Medulla oblongata (tissue), 1 donor: Measurements from ENCODE around the gene MT2A.

Source experiments
- DNase-seq: peaks from one replicate; pipeline ENCODE4 v3.0.0-alpha.2; 2015; ENCODE audit errors: extremely low spot score

Gene MT2A

GRCh38 chr16:56600398-56600999 is 7.9 kb upstream of the MT2A start:
- peak; percentile 89 for DNase-seq

GRCh38 chr16:56601325-56601724 is 7.1 kb upstream of the MT2A start:
- no peak for DNase-seq

DNA sequence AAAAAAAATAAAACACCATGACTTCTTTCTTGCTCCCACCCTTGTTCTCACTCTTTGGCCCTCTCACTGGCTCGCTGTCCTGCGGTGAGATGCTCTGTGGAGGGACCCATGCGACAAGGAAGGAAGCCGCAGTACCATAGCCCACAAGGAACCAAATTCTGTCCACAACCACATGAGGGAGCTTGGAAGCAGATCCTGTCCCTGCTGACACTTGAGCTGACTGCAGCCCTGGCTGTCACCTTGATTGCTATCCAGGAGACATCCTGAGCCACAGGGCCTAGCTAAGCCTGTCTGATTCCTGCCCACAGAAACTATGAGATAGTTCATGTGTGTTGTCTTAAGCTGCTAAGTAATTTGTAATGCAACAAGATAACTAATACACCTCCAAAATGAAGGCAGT is 4.8 kb upstream of the MT2A start:
- DNase-seq, result peak; percentile 74

GRCh38 chr16:56604966-56605365 is 3.4 kb upstream of the MT2A start:
- DNase-seq, result no peak

DNA sequence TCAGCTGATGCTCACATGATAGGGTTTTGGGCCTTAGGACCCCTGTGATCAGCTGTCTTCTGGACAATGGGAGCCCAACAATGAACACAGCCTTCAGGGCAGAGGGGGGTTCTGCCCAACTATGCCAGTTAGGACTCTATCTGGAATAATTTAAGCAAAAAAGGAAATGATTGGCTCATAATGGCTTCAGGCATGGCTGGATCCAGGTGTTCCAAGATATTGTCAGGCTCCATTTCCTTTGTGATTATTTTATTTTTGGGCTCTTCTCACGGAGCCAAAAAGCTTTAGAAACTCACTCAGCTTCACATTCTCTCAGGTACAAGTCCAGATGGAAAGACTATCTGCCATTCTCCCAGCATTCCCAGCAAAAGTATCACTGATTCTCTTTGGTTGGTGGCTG is 2.9 kb upstream of the MT2A start:
- no peak for DNase-seq

DNA sequence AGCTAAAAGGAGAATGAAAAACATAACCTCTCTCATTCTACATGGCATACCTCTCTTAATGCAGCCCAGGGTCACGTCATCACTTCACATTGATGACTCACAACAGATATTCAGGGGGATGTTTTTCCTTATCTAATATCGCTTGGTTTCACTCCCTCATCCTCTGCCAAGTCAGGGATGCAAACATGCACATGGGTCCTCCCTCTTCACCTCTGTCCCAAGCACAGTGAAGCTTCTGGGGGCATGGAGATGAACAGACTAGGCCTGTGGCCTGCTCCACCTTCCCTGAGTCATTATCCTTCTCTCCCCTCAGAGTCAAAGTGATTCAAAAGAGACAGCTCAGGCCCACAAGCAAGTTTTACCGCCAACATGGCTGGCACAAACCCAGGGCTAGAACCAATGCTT is 2.3 kb upstream of the MT2A start:
- no peak for DNase-seq

GRCh38 chr16:56606476-56607108 is 1.8 kb upstream of the MT2A start:
- DNase-seq, result peak; percentile 50

DNA sequence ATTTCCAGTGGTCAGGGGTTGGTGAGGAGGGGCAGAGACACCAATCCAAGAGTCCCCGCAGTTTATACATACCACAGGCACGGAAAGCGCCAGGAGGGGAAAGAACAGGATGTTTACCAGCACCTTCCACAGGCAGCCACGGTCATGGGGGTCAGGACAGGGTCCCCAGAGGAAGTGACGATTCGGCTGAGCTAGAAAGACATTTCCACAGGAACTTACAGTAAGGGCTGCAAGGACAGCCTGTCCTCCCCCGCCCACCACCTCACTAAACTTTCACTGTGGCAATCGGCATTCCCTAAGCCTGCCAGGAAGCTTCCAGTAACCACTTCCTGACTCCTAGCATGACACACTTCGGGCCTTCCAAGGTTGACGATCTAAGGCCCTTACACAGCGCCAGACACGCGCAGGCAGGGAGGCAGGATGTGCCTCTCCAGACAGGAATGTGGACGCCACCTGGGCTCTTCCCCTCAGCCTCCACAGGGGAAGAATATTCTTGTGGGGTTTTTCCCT is 1.2 kb upstream of the MT2A start:
- DNase-seq, result peak; percentile 47

GRCh38 chr16:56607675-56608042 is 725 bp upstream of the MT2A start:
- peak; percentile 23 for DNase-seq

DNA sequence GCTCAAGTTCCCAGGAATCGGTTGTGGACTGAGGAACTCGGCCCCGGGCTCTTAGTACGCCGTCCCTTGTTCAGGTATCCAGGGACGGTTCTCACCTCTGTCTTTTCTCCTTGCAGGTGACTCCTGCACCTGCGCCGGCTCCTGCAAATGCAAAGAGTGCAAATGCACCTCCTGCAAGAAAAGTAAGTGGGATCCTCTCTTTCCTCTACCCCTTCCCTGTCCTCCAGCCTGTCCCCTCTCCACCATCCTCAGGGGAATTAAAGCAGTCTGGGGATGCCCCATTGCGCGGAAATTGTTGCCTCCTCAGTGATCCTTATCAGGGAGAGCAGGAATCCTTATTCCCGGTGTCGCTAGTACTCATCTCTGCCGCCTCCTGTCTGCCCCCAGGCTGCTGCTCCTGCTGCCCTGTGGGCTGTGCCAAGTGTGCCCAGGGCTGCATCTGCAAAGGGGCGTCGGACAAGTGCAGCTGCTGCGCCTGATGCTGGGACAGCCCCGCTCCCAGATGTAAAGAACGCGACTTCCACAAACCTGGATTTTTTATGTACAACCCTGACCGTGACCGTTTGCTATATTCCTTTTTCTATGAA is 585 bp downstream of the MT2A start:
- no peak for DNase-seq

DNA sequence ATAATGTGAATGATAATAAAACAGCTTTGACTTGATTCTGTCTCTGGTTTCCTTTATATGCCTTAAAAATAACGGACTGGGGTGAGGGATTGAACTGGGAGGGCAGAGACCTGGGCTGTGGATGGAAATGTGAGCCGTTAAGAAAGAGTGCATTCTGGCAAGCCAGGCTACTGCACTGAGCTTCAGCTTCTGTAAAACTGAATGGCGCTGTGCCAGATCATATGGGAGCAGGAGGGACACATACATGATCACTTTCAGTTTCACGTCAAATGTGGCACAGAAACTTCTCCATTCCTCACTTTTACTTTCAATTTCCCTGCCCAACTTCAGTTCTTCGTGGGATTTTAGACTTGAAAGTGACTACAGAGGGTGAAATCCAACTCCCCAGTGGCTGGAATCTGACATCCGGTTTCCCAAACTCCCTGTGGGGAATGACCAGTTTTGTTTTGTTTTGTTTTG is 1.1 kb downstream of the MT2A start:
- peak; percentile 92 for DNase-seq

GRCh38 chr16:56610017-56610608 is 1.7 kb downstream of the MT2A start:
- peak; percentile 75 for DNase-seq

- no peak for DNase-seq
Measured at GRCh38 chr16:56610609-56611111, 2.3 kb downstream of the MT2A start.

DNA sequence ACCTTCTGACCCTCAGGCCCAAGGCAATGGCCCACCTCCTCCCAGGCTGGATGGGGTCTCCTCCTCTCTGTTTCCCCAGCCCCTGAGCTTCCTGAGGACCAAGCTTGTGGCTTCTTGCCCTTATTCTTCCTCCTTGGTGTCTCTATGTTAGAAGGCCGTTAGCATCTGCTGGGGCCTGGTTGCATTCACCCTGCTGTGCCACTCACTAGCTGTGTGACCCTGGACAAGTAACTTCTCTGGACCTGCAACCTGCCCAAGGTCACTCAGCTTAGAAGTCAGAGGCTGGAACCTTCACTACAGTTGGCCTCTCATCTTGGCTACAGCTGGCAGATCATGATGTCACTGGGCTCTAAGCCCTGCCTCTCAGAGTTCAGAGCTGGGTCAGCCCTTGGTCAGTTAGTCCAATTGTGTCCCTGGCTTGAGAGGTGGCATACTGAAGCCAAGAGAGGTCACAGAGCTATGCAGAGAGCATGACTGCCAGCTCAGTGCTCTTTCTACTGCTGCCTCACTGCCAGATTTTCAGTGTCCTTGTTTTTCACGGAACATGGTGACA is 3.0 kb downstream of the MT2A start:
- DNase-seq, result peak; percentile 82

DNA sequence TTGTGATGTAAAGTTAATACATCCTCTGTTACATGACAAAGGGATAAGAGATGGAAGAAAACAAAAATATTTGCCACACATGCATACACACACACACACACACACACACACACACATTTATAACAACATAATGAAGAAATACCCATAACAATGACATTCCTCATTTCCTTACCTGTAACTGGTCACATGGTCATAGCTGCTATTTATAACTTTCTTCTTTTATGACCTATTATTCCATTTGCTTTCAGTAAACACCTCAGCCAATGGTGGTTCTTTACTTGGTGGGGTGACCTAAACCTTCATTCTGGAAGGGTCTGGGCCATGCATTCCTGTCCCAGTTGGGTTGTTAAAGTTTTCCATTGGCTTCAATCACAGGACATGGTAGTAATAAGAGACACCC is 5.3 kb downstream of the MT2A start:
- DNase-seq, result no peak

DNA sequence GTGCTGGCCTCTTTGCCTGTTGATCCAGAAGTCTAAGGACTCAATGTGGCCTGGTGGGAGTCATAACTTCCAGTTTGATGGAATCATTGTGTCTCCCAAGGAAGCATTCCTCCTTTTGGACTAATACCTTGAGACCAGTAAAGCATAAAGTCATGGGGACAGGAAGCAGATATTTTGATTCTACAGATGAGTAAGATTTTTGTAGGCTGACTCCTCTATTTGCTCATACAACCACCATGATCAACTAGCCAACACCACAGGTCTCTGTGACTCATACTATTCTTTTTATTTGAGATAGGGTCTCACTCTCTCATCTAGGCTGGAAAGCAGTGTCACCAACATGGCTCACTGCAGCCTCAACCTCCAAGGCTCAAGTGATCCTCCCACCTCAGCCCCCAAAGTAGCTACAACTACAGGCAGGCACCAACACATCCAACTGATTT is 6.2 kb downstream of the MT2A start:
- no peak for DNase-seq

GRCh38 chr16:56615353-56615752 is 7.0 kb downstream of the MT2A start:
- DNase-seq, result no peak

GRCh38 chr16:56616608-56617211 is 8.3 kb downstream of the MT2A start:
- no peak for DNase-seq

GRCh38 chr16:56617212-56618085 is 9.1 kb downstream of the MT2A start:
- peak; percentile 55 for DNase-seq

DNA sequence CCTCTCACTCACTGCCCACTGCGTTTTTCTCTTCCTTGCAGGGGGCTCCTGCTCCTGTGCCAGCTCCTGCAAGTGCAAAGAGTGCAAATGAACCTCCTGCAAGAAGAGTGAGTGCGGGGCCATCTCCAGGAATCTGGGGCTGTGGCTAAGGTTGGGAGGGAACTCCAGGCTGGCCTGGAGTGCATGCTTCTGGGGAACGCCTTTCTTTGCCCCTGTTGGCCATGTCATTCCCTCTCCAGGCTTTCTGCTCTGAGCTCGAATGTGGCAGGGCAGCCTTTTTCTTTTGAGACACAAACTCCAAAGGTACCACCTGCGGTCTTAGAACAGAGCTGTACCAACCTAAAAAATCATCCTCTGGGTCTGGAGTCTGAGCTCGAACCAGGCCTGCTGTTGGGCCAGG is 9.8 kb downstream of the MT2A start:
- no peak for DNase-seq
